Endothelial cell of umbilical vein (primary cell): Measurements from ENCODE around the gene HAP1. TPM values are rescaled to one million over a fixed set of nuclear protein-coding genes. Genes with fewer than 3 reads are reported as not detected.

Experiments
- BruUV-seq: library from RNA; stranded (reverse); fragments of 400-500 nt; replicated peaks from 2 replicates; lab custom pipeline; 2021; lab: Mats Ljungman, UMichigan
- CTCF ChIA-PET: fragments of 300-600, 350-600 bp; sonication (Branson Sonifier 250); formaldehyde crosslinking; loops from one replicate; lab custom pipeline; 2021; ENCODE audit warnings: antibody characterized with exemption, inconsistent platforms; lab: Charles Lee
- POLR2A ChIA-PET: fragments of 300-600, 350-600 bp; sonication (Branson Sonifier 250); formaldehyde crosslinking; loops from one replicate; lab custom pipeline; 2021; ENCODE audit warnings: antibody characterized with exemption, inconsistent platforms; lab: Charles Lee
- DNase-seq: peaks from one replicate; pipeline ENCODE4 v3.0.0-alpha.2; 2011; ENCODE audit warnings: low read depth, low spot score
- FAIRE-seq: peaks from 2 replicates; lab custom pipeline; 2011; peaks lifted over from hg19 to GRCh38; lab: Jason Lieb, UNC
- H2AFZ ChIP-seq: 2 replicates; pipeline ENCODE4 v1.6.0; 2012; ENCODE audit warnings: low read depth, low read length, control low read depth, inconsistent platforms
- H3K27ac ChIP-seq: 2 replicates; pipeline ENCODE4 v1.5.1; 2011; ENCODE audit warnings: low read depth, mild to moderate bottlenecking, control low read depth, low read length, moderate library complexity; ENCODE audit not compliant: insufficient read depth
- H3K27me3 ChIP-seq, 2 experiments: 2 replicates each; pipeline versions ENCODE4 v1.6.0 to v1.6.1; 2011; ENCODE audit warnings: low read length in 2 of 2, mixed read lengths in 1 of 2; ENCODE audit not compliant: control insufficient read depth in 2 of 2, insufficient read depth in 2 of 2
- H3K36me3 ChIP-seq, 2 experiments: 2 replicates in 1 of 2; 3 replicates in 1 of 2; pipeline ENCODE4 v1.5.1; 2011; ENCODE audit warnings: low read length in 2 of 2, mild to moderate bottlenecking in 1 of 2, moderate library complexity in 1 of 2; ENCODE audit not compliant: control insufficient read depth in 2 of 2, insufficient read depth in 2 of 2; ENCODE audit errors: extremely low read depth in 1 of 2
- H3K4me1 ChIP-seq: 3 replicates; pipeline ENCODE4 v1.5.1; 2011; ENCODE audit warnings: mild to moderate bottlenecking, low read length; ENCODE audit not compliant: control insufficient read depth, insufficient read depth; ENCODE audit errors: extremely low read depth
- H3K4me2 ChIP-seq: 2 replicates; pipeline ENCODE4 v1.6.1; 2011; ENCODE audit warnings: low read length, control low read depth, mixed read lengths; ENCODE audit not compliant: insufficient read depth
- H3K4me3 ChIP-seq, 3 experiments: fragments of 200-600 bp in 1 of 3; sonication (generic), shearing (Covaris generic) in 1 of 3; replicated peaks in 1 of 3; 2 replicates each; pipeline ENCODE4 v1.5.1; 2011 to 2016; ENCODE audit warnings: control low read depth in 3 of 3, low read length in 3 of 3, mild to moderate bottlenecking in 2 of 3, inconsistent platforms in 1 of 3, low read depth in 1 of 3, moderate library complexity in 1 of 3; ENCODE audit not compliant: insufficient read depth in 1 of 3
- H3K79me2 ChIP-seq: 2 replicates; pipeline ENCODE4 v1.6.0; 2012; ENCODE audit warnings: low read length, inconsistent platforms; ENCODE audit not compliant: control insufficient read depth, insufficient read depth
- H3K9ac ChIP-seq: replicated peaks from 2 replicates; pipeline ENCODE3; 2011; ENCODE audit warnings: low read length, control low read depth; ENCODE audit not compliant: insufficient read depth; ENCODE audit errors: extremely low read depth
- H3K9me1 ChIP-seq: replicated peaks from 3 replicates; pipeline ENCODE4 v1.6.0; 2011; ENCODE audit warnings: mild to moderate bottlenecking, low read length; ENCODE audit not compliant: control insufficient read depth, insufficient read depth; ENCODE audit errors: extremely low read depth
- H3K9me3 ChIP-seq: replicated peaks from 2 replicates; pipeline ENCODE4 v1.5.1; 2012; ENCODE audit warnings: low read length, inconsistent platforms; ENCODE audit not compliant: control insufficient read depth, insufficient read depth
- H4K20me1 ChIP-seq: replicated peaks from 2 replicates; pipeline ENCODE3; 2011; ENCODE audit warnings: mild to moderate bottlenecking, low read length; ENCODE audit not compliant: control insufficient read depth, insufficient read depth; ENCODE audit errors: extremely low read depth
- CTCF ChIP-seq, 2 donors: IDR thresholded peaks; 1 replicate in 1 of 2; 2 replicates in 1 of 2; pipeline ENCODE4 v1.5.1; 2011; ENCODE audit warnings: low read length in 2 of 2, mild to moderate bottlenecking in 2 of 2, moderate library complexity in 2 of 2, control low read depth in 1 of 2, inconsistent platforms in 1 of 2, low read depth in 1 of 2; ENCODE audit not compliant: insufficient read depth in 1 of 2; ENCODE audit errors: extremely low read depth in 1 of 2
- EZH2 ChIP-seq: IDR thresholded peaks from 2 replicates; pipeline ENCODE4 v1.6.1; 2012; ENCODE audit warnings: borderline replicate concordance, low read depth, mild to moderate bottlenecking, moderate library complexity, low read length, inconsistent platforms; ENCODE audit not compliant: severe bottlenecking
- FOS ChIP-seq: IDR thresholded peaks from 2 replicates; pipeline ENCODE4 v1.6.1; 2011; ENCODE audit warnings: mild to moderate bottlenecking, low read length, moderate library complexity, borderline replicate concordance; ENCODE audit not compliant: insufficient read depth
- GATA2 ChIP-seq: IDR thresholded peaks from 2 replicates; pipeline ENCODE4 v1.7.0; 2011; ENCODE audit warnings: low read depth, mild to moderate bottlenecking, moderate library complexity, mixed read lengths, low read length; ENCODE audit not compliant: insufficient read length, insufficient read depth
- JUN ChIP-seq: IDR thresholded peaks from 2 replicates; pipeline ENCODE4 v1.6.1; 2011; ENCODE audit warnings: borderline replicate concordance, low read depth; ENCODE audit not compliant: insufficient read length, insufficient read depth
- MYC ChIP-seq: IDR thresholded peaks from one replicate; pipeline ENCODE4 v1.6.1; 2011; ENCODE audit warnings: mild to moderate bottlenecking, low read depth, low read length
- POLR2A ChIP-seq: IDR thresholded peaks from 2 replicates; pipeline ENCODE4 v1.6.1; 2012; ENCODE audit warnings: low read depth, mild to moderate bottlenecking, control low read depth, low read length
- POLR2AphosphoS5 ChIP-seq: IDR thresholded peaks from 2 replicates; pipeline ENCODE4 v1.6.1; 2012; ENCODE audit warnings: low read depth, mild to moderate bottlenecking, control low read depth, low read length, moderate library complexity; ENCODE audit not compliant: insufficient read depth
- dilution Hi-C: fragments of 300-500 bp; cut with MboI; formaldehyde crosslinking; loops from one replicate; pipeline ENCODE4 v1.15.0; 2019; ENCODE audit warnings: low sequenced_read_pairs; ENCODE audit not compliant: extremely low pct_ligation_motif_present
- intact Hi-C: fragments of 100-400 bp; cut with micrococcal nuclease; formaldehyde crosslinking; loops from one replicate; pipeline ENCODE4 v1.10.0; 2022
- polyA plus RNA-seq, 4 experiments: library from polyadenylated mRNA; depleted of rRNA in 3 of 4; stranded (reverse) in 3 of 4; unstranded in 1 of 4; fragments of >200 nt; gene quantifications; 2 replicates each; pipeline versions ENCODE4 v1.2.1 to v1.2.3, GENCODE V29; 2011 to 2012; ENCODE audit warnings: missing spikeins in 1 of 4
- total RNA-seq: library from RNA; stranded (reverse); gene quantifications from 2 replicates; pipeline ENCODE4 v1.2.3, GENCODE V29; 2021
- TF ChIP-seq, protein P1 (sequence below): IDR thresholded peaks from 2 replicates; pipeline ENCODE4 v1.6.1; 2011; ENCODE audit not compliant: insufficient read depth, insufficient read length

Gene HAP1
- total and polyA plus RNA-seq, 2 donors (not counting 3 experiments of a cell fraction or from before 2014, with no cell fraction given) = 0.07 to 0.24 TPM

- Histone ChIP-seq H3K79me2 (no peaks in the 10 kb centered on the region), H3K9me1 (no peaks in the 10 kb centered on the region), H3K9me3 (no peaks in the 10 kb centered on the region), H3K27me3 (peaks cover 0 to 3% of the 10 kb centered on the region in 2 experiments), H3K27ac (no peak overlapping the region), H3K4me3 (no peak overlapping the region), H3K9ac (no peak overlapping the region), H2AFZ (no peak overlapping the region), H3K4me1 (peaks cover 14% of the 10 kb centered on the region), H4K20me1 (no peaks in the 10 kb centered on the region), H3K4me2 (no peak overlapping the region), H3K36me3 (no peaks in the 10 kb centered on the region)
- CTCF ChIA-PET = no interaction called here
- intact Hi-C loops (no loop called here), dilution Hi-C loops (no loop called here)
- no TSS peak for BruUV-seq
- FAIRE-seq = no peak
- no peak for DNase-seq
- TF ChIP-seq EZH2 (no peak), FOS (no peak), POLR2AphosphoS5 (no peak), JUN (no peak), MYC (no peak), POLR2A (no peak), GATA2 (no peak), CTCF (IDR thresholded peaks at IDR 0.05; ENCODE audit: extremely low read depth in 1 of 2, insufficient read depth in 1 of 2, low read depth in 1 of 2, low read length in 2 of 2) (no peak)
- TF ChIP-seq, protein P1, sequence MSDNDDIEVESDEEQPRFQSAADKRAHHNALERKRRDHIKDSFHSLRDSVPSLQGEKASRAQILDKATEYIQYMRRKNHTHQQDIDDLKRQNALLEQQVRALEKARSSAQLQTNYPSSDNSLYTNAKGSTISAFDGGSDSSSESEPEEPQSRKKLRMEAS = no peak
- POLR2A ChIA-PET = no interaction called here
These were observed 51.8 kb downstream of the HAP1 start for GRCh38 chr17:41682631-41683030.
